Adrenal gland (tissue), 12 donors: Measurements from ENCODE around the gene MRPL18. TPM values are rescaled to one million over a fixed set of nuclear protein-coding genes. Genes with fewer than 3 reads are reported as not detected.

Source experiments
- polyA plus RNA-seq, 3 donors: library from polyadenylated mRNA; stranded (reverse); fragments of 200-250 nt in 2 of 3; fragments of 350-450 nt in 1 of 3; fragmentation: Illumina TruSeq in 1 of 3; extraction: RNeasy Lipid Tissue Mini Kit (QIAGEN cat#74804) in 1 of 3; gene quantifications; one replicate each; pipeline ENCODE4 v1.2.3, GENCODE V29; 2013 to 2014
- small RNA-seq, 2 donors: library from RNA; depleted of rRNA; stranded (forward); fragments of <200 nt; gene quantifications; one replicate each; pipeline ENCODE3, GENCODE V24; 2016
- total RNA-seq, 9 donors: library from RNA; depleted of rRNA in 4 of 9; stranded (reverse); fragments of >200 nt in 4 of 9; fragments of 120-200 nt in 1 of 9; fragmentation: NEBNext Ultra II Directional in 1 of 9; extraction: Animal tissue kit (Norgen Biotek cat#: 25700) in 1 of 9; gene quantifications; one replicate each; pipeline versions ENCODE4 v1.1.0 to v1.2.4, GENCODE V29; 2013 to 2023
- donor health status: healthy with polysubstance abuse.
- donor health status: Bipolar disorder and iron deficiency.
- donor health status: DM: yes; HTN: yes; CAD: no.
- donor health status: DM: no; HTN: no; CAD: no.
- donor health status: DM: no; HTN: no; CAD: no.
- donor health status: DM: yes; HTN: yes; CAD: no.

Gene MRPL18
- total and polyA plus RNA-seq, 12 donors = 63.7 to 199 (median 99.3) TPM

Small RNAs within 50 kb of the gene (small RNA-seq; reads per million reads assigned to genes)
- gene SNORA20 (153 to 223 reads per million in 2 donors), gene SNORA29 (0 reads per million in 2 donors)

Other genes with a start within 250 kb of the MRPL18 start
- 1,000 to 10,000 TPM in 2 of 9 donors, 100 to 1,000 TPM in 7; 172 to 3,032 (median 451) TPM for gene SOD2, start 97.2 kb upstream of the MRPL18 start, total RNA-seq
- gene SOD2, start 97.2 kb upstream of the MRPL18 start, polyA plus RNA-seq = 100 to 1,000 TPM; 129 to 348 (median 208) TPM
- gene WTAP, start 63.0 kb upstream of the MRPL18 start, total RNA-seq = 100 to 1,000 TPM in 4 of 9 donors, 10 to 100 TPM in 5; 78.9 to 145 (median 89.2) TPM
- 100 to 1,000 TPM in 2 of 3 donors, 10 to 100 TPM in 1; 56.8 to 162 (median 116) TPM for gene WTAP, start 63.0 kb upstream of the MRPL18 start, polyA plus RNA-seq
- 100 to 1,000 TPM in 2 of 9 donors, 10 to 100 TPM in 6, 1 to 10 TPM in 1; 8.7 to 272 (median 19.0) TPM for gene ACAT2, start 28.4 kb upstream of the MRPL18 start, total RNA-seq
- gene ACAT2, start 28.4 kb upstream of the MRPL18 start, polyA plus RNA-seq = 100 to 1,000 TPM in 1 of 3 donors, 10 to 100 TPM in 2; 10.1 to 305 (median 17.4) TPM
- gene TCP1, start 865 bp upstream of the MRPL18 start, total RNA-seq = 100 to 1,000 TPM in 6 of 9 donors, 10 to 100 TPM in 3; 81.9 to 290 (median 124) TPM
- gene TCP1, start 865 bp upstream of the MRPL18 start, polyA plus RNA-seq = 100 to 1,000 TPM in 1 of 3 donors, 10 to 100 TPM in 2; 59.0 to 235 (median 88.8) TPM
- gene PNLDC1, start 9.8 kb downstream of the MRPL18 start, total RNA-seq = 1 to 10 TPM in 1 of 9 donors, under 1 TPM in 2, not detected in 6; 0.14 to 2.9 (median 0.39) TPM
- gene PNLDC1, start 9.8 kb downstream of the MRPL18 start, polyA plus RNA-seq = under 1 TPM in 2 of 3 donors, not detected in 1; 0.07 to 0.48 TPM
- gene MAS1, start 100.5 kb downstream of the MRPL18 start, total RNA-seq = under 1 TPM in 1 of 9 donors, not detected in 8; under 0.01 TPM
- gene MAS1, start 100.5 kb downstream of the MRPL18 start, polyA plus RNA-seq = under 1 TPM in 1 of 3 donors, not detected in 2; under 0.01 TPM
- gene IGF2R, start 178.6 kb downstream of the MRPL18 start, total RNA-seq = 100 to 1,000 TPM in 2 of 9 donors, 10 to 100 TPM in 7; 72.6 to 154 (median 89.9) TPM
- gene IGF2R, start 178.6 kb downstream of the MRPL18 start, polyA plus RNA-seq = 100 to 1,000 TPM in 1 of 3 donors, 10 to 100 TPM in 2; 17.1 to 114 (median 27.6) TPM